Measurements from ENCODE around the gene ALG3.

Gene ALG3

DNA sequence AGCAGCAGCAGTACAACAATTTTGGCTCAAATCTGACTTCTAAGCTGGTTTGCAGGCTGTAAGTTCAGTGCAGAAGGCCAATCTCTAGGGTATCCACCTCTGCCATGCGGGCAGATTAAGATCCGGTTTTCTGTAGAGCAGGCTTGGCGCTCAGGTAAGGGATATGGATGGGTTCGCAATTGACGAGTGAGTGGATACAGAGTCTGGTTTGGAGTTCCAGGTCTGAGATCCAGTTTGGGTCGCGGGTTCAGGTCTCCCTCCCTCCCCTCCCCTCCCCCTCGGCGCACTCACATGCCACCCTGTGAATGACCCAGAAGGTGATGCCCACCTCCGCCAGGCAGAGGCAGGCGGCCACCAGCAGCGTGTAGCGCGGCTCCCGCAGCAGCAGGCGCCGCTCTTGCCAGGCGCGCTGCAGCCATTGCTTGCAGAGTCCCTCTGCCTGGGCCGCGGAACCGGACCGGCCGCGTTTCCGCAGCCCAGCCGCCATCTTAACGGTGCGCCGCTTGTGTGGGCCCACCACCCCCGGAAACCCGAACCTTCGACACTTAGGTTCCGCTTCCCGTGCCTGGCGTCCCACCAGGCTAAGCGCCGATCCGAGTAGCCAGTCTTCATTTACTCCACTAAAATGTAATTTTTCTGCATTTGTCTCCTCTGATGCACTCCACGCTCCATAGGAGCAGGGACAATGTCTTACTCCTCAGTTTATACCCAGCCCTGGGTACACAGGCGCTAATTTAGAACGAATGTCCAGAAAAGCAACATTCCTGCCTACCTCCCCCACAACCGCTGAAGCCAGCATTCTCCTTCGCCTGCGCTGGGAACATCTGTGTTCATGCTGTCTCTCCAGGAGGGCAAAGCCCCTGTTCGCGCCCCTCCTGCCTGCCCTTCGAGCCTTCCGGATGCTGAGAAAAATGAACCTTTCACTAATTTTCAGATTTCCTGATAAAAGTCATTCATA lies at the start of gene ALG3:
Gene ALG3 (minus strand): TSS at position 509 of the 958 bp plus-strand sequence. CDS start 22 bp downstream, at position 487.
- peaks cover 28% of the 10 kb centered on the region for H3K36me3 ChIP-seq (ENCODE audit: insufficient read depth, insufficient read length, low read length)
- no peaks in the 10 kb centered on the region for H3K9me3 ChIP-seq (ENCODE audit: insufficient read depth, low read length)
- H3K4me1 ChIP-seq (ENCODE audit: insufficient read depth, insufficient read length): no peaks in the 10 kb centered on the region
- no peaks in the 10 kb centered on the region for H3K27me3 ChIP-seq (ENCODE audit: insufficient read depth, insufficient read length)
- H3K9ac ChIP-seq (ENCODE audit: insufficient read length, low read depth): peak within 1 kb of the TSS; percentile 98
- TF ChIP-seq ZNF274 (IDR thresholded peaks at IDR 0.05; ENCODE audit: low read depth, low read length) (no peak), YY1 (IDR thresholded peaks at IDR 0.05; ENCODE audit: insufficient read depth, insufficient read length) (peak; percentile 94)
- peak; percentile 85 for DNase-seq (ENCODE audit: low read depth, low spot score)
- peak within 1 kb of the TSS; percentile 97 for H3K4me3 ChIP-seq (ENCODE audit: insufficient read length, low read depth)

DNA sequence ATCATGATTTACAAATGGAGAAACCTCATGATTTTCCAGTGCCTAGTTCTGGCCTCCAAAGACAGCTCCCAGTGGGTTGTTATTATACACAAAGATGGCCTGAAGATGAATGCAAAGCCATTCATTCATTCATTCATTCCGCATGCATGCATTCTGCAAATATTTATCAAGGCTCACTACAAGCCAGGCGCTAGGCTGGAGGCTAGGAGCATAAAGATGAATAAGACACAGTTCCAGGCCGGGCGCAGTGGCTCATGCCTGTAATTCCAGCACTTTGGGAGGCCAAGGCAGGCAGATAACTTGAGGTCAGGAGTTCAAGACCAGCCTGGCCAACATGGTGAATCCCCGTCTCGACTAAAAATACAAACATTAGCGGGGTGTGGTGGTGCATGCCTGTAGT lies 47.9 kb upstream of the ALG3 start:
- Histone ChIP-seq H3K27me3 (ENCODE audit: insufficient read depth, insufficient read length) (no peaks in the 10 kb centered on the region), H3K36me3 (ENCODE audit: insufficient read depth, insufficient read length, low read length) (peaks cover 21% of the 10 kb centered on the region), H3K9me3 (ENCODE audit: insufficient read depth, low read length) (no peaks in the 10 kb centered on the region), H3K9ac (ENCODE audit: insufficient read length, low read depth) (no peak overlapping the region), H3K4me1 (ENCODE audit: insufficient read depth, insufficient read length) (no peaks in the 10 kb centered on the region), H3K4me3 (ENCODE audit: insufficient read length, low read depth) (no peak overlapping the region)
- DNase-seq (ENCODE audit: low read depth, low spot score): no peak
- no peak for TF ChIP-seq ZNF274 (IDR thresholded peaks at IDR 0.05; ENCODE audit: low read depth, low read length)
- TF ChIP-seq YY1 (IDR thresholded peaks at IDR 0.05; ENCODE audit: insufficient read depth, insufficient read length): no peak
- no peak for TF ChIP-seq SUZ12 (IDR thresholded peaks at IDR 0.05; ENCODE audit: extremely low read depth, insufficient read depth, insufficient read length)

DNA sequence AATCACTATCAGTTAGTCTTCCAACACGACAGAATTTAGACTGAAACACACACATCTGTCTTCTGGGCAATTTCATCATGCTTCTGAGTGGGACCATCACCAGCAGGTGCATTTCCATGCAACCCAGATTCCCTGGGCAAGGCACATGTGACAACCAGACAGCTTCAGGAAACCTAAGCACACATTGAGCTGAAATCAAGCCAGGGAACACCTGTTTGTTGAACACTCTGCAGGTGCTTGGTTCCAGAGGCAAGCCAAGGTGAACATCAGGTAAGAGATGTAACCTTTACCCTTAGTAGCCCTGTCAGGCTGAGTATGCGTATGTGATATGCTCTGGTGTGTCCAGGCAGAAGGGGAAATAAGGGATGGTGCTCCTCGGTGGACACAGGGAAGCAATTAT lies 47.0 kb upstream of the ALG3 start:
- H3K9ac ChIP-seq (ENCODE audit: insufficient read length, low read depth): no peak overlapping the region
- no peaks in the 10 kb centered on the region for H3K27me3 ChIP-seq (ENCODE audit: insufficient read depth, insufficient read length)
- H3K4me3 ChIP-seq (ENCODE audit: insufficient read length, low read depth): no peak overlapping the region
- H3K9me3 ChIP-seq (ENCODE audit: insufficient read depth, low read length): no peaks in the 10 kb centered on the region
- TF ChIP-seq SUZ12 (IDR thresholded peaks at IDR 0.05; ENCODE audit: extremely low read depth, insufficient read depth, insufficient read length) (no peak), ZNF274 (IDR thresholded peaks at IDR 0.05; ENCODE audit: low read depth, low read length) (no peak), YY1 (IDR thresholded peaks at IDR 0.05; ENCODE audit: insufficient read depth, insufficient read length) (no peak)
- H3K4me1 ChIP-seq (ENCODE audit: insufficient read depth, insufficient read length): no peaks in the 10 kb centered on the region
- H3K36me3 ChIP-seq (ENCODE audit: insufficient read depth, insufficient read length, low read length): peaks cover 12% of the 10 kb centered on the region
- no peak for DNase-seq (ENCODE audit: low read depth, low spot score)

DNA sequence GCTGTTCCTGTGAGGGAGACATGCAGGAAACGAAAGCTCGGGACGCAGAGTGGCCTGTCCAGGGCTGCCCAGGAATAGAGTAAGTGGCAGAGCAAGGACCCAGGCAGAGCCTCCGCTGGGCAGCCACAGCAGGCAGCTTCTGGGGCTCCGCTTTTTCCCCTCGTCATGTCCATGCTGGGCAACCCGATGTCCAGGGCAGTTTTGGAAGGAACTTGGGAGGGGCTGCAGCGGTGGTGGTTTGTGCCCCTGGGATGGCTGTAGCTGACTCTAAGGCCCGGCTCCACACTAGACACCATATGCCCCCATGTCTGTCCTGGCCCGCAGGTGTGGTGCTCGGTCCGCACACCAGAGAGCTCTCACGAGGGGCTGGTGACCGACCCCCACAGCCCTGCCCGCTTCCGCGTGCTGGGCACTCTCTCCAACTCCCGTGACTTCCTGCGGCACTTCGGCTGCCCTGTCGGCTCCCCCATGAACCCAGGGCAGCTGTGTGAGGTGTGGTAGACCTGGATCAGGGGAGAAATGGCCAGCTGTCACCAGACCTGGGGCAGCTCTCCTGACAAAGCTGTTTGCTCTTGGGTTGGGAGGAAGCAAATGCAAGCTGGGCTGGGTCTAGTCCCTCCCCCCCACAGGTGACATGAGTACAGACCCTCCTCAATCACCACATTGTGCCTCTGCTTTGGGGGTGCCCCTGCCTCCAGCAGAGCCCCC lies 43.1 kb upstream of the ALG3 start:
- Histone ChIP-seq H3K9ac (ENCODE audit: insufficient read length, low read depth) (no peak overlapping the region), H3K9me3 (ENCODE audit: insufficient read depth, low read length) (no peaks in the 10 kb centered on the region), H3K27me3 (ENCODE audit: insufficient read depth, insufficient read length) (no peaks in the 10 kb centered on the region), H3K4me1 (ENCODE audit: insufficient read depth, insufficient read length) (no peaks in the 10 kb centered on the region), H3K4me3 (ENCODE audit: insufficient read length, low read depth) (no peak overlapping the region), H3K36me3 (ENCODE audit: insufficient read depth, insufficient read length, low read length) (no peaks in the 10 kb centered on the region)
- TF ChIP-seq ZNF274 (IDR thresholded peaks at IDR 0.05; ENCODE audit: low read depth, low read length): no peak
- DNase-seq (ENCODE audit: low read depth, low spot score): no peak

DNA sequence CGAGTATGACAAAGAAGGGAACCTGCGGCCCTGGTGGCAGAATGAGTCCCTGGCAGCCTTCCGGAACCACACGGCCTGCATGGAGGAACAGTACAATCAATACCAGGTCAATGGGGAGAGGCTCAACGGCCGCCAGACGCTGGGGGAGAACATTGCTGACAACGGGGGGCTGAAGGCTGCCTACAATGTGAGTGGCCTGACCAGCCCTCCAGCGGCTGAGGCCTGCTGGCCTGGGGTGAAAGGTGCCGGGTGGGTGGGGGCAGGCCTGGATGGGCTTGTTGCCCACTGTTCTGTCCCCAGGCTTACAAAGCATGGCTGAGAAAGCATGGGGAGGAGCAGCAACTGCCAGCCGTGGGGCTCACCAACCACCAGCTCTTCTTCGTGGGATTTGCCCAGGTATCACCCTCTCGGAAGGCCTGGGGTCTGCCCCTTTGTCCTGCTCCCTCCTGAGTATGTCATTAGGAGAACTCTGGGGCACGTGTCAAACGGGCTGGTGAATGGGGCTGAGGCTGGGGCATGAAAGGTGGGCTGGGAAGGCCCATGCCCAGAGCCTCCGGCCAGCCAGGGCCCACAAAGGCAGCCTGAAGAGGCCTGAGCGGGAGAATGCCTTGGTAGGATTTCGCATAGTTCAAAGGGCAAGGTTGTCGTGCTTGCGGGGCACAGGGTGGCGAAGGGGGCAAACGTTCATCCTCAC lies 42.4 kb upstream of the ALG3 start:
- H3K4me1 ChIP-seq (ENCODE audit: insufficient read depth, insufficient read length): no peaks in the 10 kb centered on the region
- H3K36me3 ChIP-seq (ENCODE audit: insufficient read depth, insufficient read length, low read length): no peaks in the 10 kb centered on the region
- no peak for DNase-seq (ENCODE audit: low read depth, low spot score)
- H3K9me3 ChIP-seq (ENCODE audit: insufficient read depth, low read length): no peaks in the 10 kb centered on the region
- no peak for TF ChIP-seq SUZ12 (IDR thresholded peaks at IDR 0.05; ENCODE audit: extremely low read depth, insufficient read depth, insufficient read length)
- H3K9ac ChIP-seq (ENCODE audit: insufficient read length, low read depth): no peak overlapping the region
- no peaks in the 10 kb centered on the region for H3K27me3 ChIP-seq (ENCODE audit: insufficient read depth, insufficient read length)
- H3K4me3 ChIP-seq (ENCODE audit: insufficient read length, low read depth): no peak overlapping the region

DNA sequence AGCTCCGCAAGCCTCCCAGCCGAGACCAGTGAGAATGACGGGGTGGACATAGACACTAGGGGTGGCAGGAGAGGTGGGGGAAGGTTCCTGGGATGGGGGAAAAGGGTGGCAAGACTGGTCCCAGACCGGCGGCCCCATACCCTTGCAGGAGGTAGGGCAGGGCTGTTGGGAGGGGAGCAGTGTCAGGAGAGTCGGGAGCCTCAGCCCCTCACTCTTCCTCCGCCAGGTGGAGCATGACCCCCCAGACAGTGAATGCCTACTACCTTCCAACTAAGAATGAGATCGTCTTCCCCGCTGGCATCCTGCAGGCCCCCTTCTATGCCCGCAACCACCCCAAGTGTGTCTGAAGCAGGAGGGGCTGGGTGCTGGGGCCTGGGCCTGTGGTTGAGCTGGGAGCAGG lies 41.6 kb upstream of the ALG3 start:
- TF ChIP-seq SUZ12 (IDR thresholded peaks at IDR 0.05; ENCODE audit: extremely low read depth, insufficient read depth, insufficient read length): no peak
- TF ChIP-seq ZNF274 (IDR thresholded peaks at IDR 0.05; ENCODE audit: low read depth, low read length): no peak
- no peak for TF ChIP-seq YY1 (IDR thresholded peaks at IDR 0.05; ENCODE audit: insufficient read depth, insufficient read length)

DNA sequence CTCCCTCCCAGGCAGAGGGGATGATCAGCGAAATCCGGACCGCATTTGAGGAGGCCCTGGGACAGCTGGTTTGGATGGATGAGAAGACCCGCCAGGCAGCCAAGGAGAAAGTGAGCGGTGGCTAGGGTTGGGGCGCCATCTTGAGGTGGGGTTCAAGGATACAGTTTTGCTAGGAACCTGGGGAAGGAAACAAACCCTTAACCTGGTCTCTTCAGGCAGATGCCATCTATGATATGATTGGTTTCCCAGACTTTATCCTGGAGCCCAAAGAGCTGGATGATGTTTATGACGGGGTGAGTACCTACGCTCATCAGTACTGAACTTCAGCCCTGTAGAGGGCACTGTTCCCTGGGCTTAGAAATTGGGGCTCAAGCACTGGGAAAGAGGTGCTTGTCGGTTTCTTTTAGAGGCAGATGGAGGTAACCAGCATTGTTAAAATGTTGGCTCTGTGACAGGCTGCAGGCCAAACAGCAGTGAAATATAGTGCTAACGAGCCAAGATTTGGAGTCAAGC lies 40.7 kb upstream of the ALG3 start:
- DNase-seq (ENCODE audit: low read depth, low spot score): peak; percentile 75
- H3K9me3 ChIP-seq (ENCODE audit: insufficient read depth, low read length): no peaks in the 10 kb centered on the region
- no peaks in the 10 kb centered on the region for H3K36me3 ChIP-seq (ENCODE audit: insufficient read depth, insufficient read length, low read length)
- H3K9ac ChIP-seq (ENCODE audit: insufficient read length, low read depth): no peak overlapping the region
- H3K27me3 ChIP-seq (ENCODE audit: insufficient read depth, insufficient read length): no peaks in the 10 kb centered on the region
- no peaks in the 10 kb centered on the region for H3K4me1 ChIP-seq (ENCODE audit: insufficient read depth, insufficient read length)
- no peak for TF ChIP-seq YY1 (IDR thresholded peaks at IDR 0.05; ENCODE audit: insufficient read depth, insufficient read length)
- TF ChIP-seq SUZ12 (IDR thresholded peaks at IDR 0.05; ENCODE audit: extremely low read depth, insufficient read depth, insufficient read length): no peak
- no peak for TF ChIP-seq ZNF274 (IDR thresholded peaks at IDR 0.05; ENCODE audit: low read depth, low read length)
- no peak overlapping the region for H3K4me3 ChIP-seq (ENCODE audit: insufficient read length, low read depth)

More for the DNA sequence above, 41.6 kb upstream of the ALG3 start:
- H3K4me1 ChIP-seq (ENCODE audit: insufficient read depth, insufficient read length): no peaks in the 10 kb centered on the region
- H3K27me3 ChIP-seq (ENCODE audit: insufficient read depth, insufficient read length): no peaks in the 10 kb centered on the region
- H3K36me3 ChIP-seq (ENCODE audit: insufficient read depth, insufficient read length, low read length): no peaks in the 10 kb centered on the region
- no peak for DNase-seq (ENCODE audit: low read depth, low spot score)
- H3K4me3 ChIP-seq (ENCODE audit: insufficient read length, low read depth): no peak overlapping the region
- H3K9ac ChIP-seq (ENCODE audit: insufficient read length, low read depth): no peak overlapping the region
- no peaks in the 10 kb centered on the region for H3K9me3 ChIP-seq (ENCODE audit: insufficient read depth, low read length)
